GM23338 (cell line): ENCODE measurements around the gene ZBTB40. TPM values are rescaled to one million over a fixed set of nuclear protein-coding genes. Genes with fewer than 3 reads are reported as not detected.

Source experiments
- ATAC-seq: fragments of 200-7000 bp; cut with Tn5 transposase; 3 replicates; pipeline ENCODE4 v1.9.1; 2020
- DNase-seq: peaks from one replicate; pipeline ENCODE4 v3.0.0-alpha.2; 2015; ENCODE audit warnings: low spot score
- H2AFZ ChIP-seq: fragments of 200-600 bp; sonication (generic); 2 replicates; pipeline ENCODE4 v1.8.0; 2016; ENCODE audit warnings: antibody characterized with exemption, mild to moderate bottlenecking, moderate library complexity
- H3F3A ChIP-seq: fragments of 200-600 bp; sonication (generic); replicated peaks from 2 replicates; pipeline ENCODE4 v1.8.0; 2017; ENCODE audit warnings: antibody characterized with exemption, mixed run types, low read depth
- H3K27ac ChIP-seq: fragments of 200-600 bp; sonication (generic); 2 replicates; pipeline ENCODE4 v1.6.1; 2016; ENCODE audit warnings: low read depth
- H3K27me3 ChIP-seq: fragments of 200-600 bp; sonication (generic); 2 replicates; pipeline ENCODE4 v1.8.0; 2016; ENCODE audit warnings: mild to moderate bottlenecking, mixed run types, moderate library complexity; ENCODE audit not compliant: insufficient read depth
- H3K36me3 ChIP-seq: fragments of 200-600 bp; sonication (generic); 2 replicates; pipeline ENCODE4 v1.8.0; 2016; ENCODE audit warnings: mild to moderate bottlenecking; ENCODE audit not compliant: insufficient read depth
- H3K4me1 ChIP-seq: fragments of 200-600 bp; sonication (generic); 2 replicates; pipeline ENCODE4 v1.8.0; 2016; ENCODE audit warnings: mild to moderate bottlenecking, moderate library complexity; ENCODE audit not compliant: insufficient read depth
- H3K4me2 ChIP-seq: fragments of 200-600 bp; sonication (generic); 2 replicates; pipeline ENCODE4 v1.7.1; 2017; ENCODE audit warnings: mixed run types
- H3K4me3 ChIP-seq: fragments of 200-600 bp; sonication (generic); 2 replicates; pipeline ENCODE4 v1.6.1; 2016; ENCODE audit warnings: mixed run types
- H3K79me2 ChIP-seq: fragments of 200-600 bp; sonication (generic); replicated peaks from 2 replicates; pipeline ENCODE4 v1.8.0; 2017; ENCODE audit warnings: mild to moderate bottlenecking; ENCODE audit not compliant: insufficient read depth
- H3K9me2 ChIP-seq: fragments of 200-600 bp; sonication (generic); 2 replicates; pipeline ENCODE4 v1.8.0; 2017; ENCODE audit not compliant: insufficient read depth
- H4K20me1 ChIP-seq: fragments of 200-600 bp; sonication (generic); replicated peaks from 2 replicates; pipeline ENCODE4 v1.8.0; 2017; ENCODE audit warnings: mild to moderate bottlenecking; ENCODE audit not compliant: insufficient read depth
- H3K27ac Mint-ChIP-seq: 2 replicates; pipeline ENCODE4 v1.8.0; 2020; ENCODE audit warnings: inconsistent platforms, mild to moderate bottlenecking, moderate library complexity, mixed read lengths
- H3K27me3 Mint-ChIP-seq: 3 replicates; pipeline ENCODE4 v1.8.0; 2022; ENCODE audit warnings: low read depth, mild to moderate bottlenecking, moderate library complexity, mixed read lengths, inconsistent platforms; ENCODE audit not compliant: insufficient read depth, poor library complexity
- H3K36me3 Mint-ChIP-seq: 3 replicates; pipeline ENCODE4 v1.8.0; 2021; ENCODE audit warnings: low read depth, mild to moderate bottlenecking, inconsistent platforms, moderate library complexity, mixed read lengths
- H3K4me1 Mint-ChIP-seq: 3 replicates; pipeline ENCODE4 v1.8.0; 2020; ENCODE audit warnings: mild to moderate bottlenecking, inconsistent platforms, mixed read lengths
- H3K4me3 Mint-ChIP-seq: 3 replicates; pipeline ENCODE4 v1.8.0; 2021; ENCODE audit warnings: moderate library complexity, mild to moderate bottlenecking, inconsistent platforms, mixed read lengths
- H3K9me3 Mint-ChIP-seq: 3 replicates; pipeline ENCODE4 v1.8.0; 2020; ENCODE audit warnings: moderate library complexity, mild to moderate bottlenecking, inconsistent platforms, mixed read lengths
- CREB1 ChIP-seq: fragments of 250-450 bp; sonication (Bioruptor Pico); IDR thresholded peaks from 2 replicates; pipeline ENCODE4 v1.5.0; 2020; ENCODE audit warnings: low read depth, mild to moderate bottlenecking, moderate library complexity
- ZNF331 ChIP-seq: fragments of 250-450 bp; sonication (Bioruptor Pico); IDR thresholded peaks from 2 replicates; pipeline ENCODE4 v1.5.0; 2020; ENCODE audit warnings: low read depth, mild to moderate bottlenecking, moderate library complexity
- polyA plus RNA-seq: library from polyadenylated mRNA; unstranded; fragments of >200 nt; fragmentation: Nextera tagmentation; extraction: Ambion mirVana; gene quantifications from 2 replicates; pipeline ENCODE4 v1.2.1, GENCODE V29; 2016
- total RNA-seq: library from RNA; depleted of rRNA; stranded (reverse); fragments of >200 nt; shearing (Covaris generic); gene quantifications from 2 replicates; pipeline ENCODE4 v1.2.3, GENCODE V29; 2014; rRNA removed

Gene ZBTB40
- total and polyA plus RNA-seq, 2 experiments from 2014 or later, result 3.1 to 22.7 TPM

DNA sequence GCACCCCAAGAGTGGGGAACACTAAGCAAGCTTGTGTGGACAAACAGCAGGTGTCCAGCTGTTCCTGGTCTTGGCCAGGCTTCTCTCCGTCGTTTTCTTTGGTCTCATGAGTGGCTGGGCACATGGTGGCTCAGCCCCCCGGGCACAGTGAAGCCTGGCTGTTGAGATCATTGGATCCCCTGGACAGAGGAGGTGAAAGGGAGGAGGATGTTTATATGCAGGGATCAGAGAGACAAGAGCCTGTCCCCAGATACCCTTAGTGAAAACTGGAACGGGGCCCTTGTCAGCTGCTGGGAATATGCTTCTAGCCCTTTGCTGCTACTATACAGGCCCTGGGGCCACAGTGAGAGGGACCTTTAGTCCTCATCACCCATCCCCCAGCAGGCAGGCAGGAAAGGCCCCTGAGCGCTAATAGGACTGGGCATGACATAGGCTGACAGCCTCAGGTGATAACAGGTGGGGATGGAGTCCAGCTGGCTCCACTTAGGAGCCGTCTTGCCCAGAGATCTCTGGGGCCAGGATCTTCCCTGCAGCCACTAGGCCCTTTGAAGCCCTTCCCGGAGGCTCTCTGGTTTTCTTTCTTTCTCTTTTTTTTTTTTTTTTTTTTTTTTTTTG is 128.0 kb downstream of the ZBTB40 start:
- DNase-seq (no peak), ATAC-seq (no peak)
- peaks cover 25% of the 10 kb centered on the region for H3K9me3 Mint-ChIP-seq
- H3K27ac ChIP-seq, result no peak overlapping the region
- H3K9me2 ChIP-seq, result 0 out of 2 replicates have a peak, but pooled peaks cover 3% of the 10 kb centered on the region
- peaks cover 4% of the 10 kb centered on the region; the same call in 2 of the 3 replicates for H3K4me1 Mint-ChIP-seq
- H3K27ac Mint-ChIP-seq, result no peak overlapping the region
- no peaks in the 10 kb centered on the region for H3K79me2 ChIP-seq
- H3K27me3 Mint-ChIP-seq, result peaks cover 15% of the 10 kb centered on the region
- no peaks in the 10 kb centered on the region for H4K20me1 ChIP-seq
- H3K36me3 Mint-ChIP-seq, result peaks cover 16% of the 10 kb centered on the region
- H2AFZ ChIP-seq, result no peak overlapping the region
- H3K4me3 ChIP-seq, result no peak overlapping the region
- H3K4me3 Mint-ChIP-seq, result no peak overlapping the region
- H3K27me3 ChIP-seq, result no peaks in the 10 kb centered on the region
- H3K36me3 ChIP-seq, result no peaks in the 10 kb centered on the region
- no peaks in the 10 kb centered on the region for H3K4me1 ChIP-seq
- H3F3A ChIP-seq, result peaks cover 20% of the 10 kb centered on the region
- no peak overlapping the region for H3K4me2 ChIP-seq
- TF ChIP-seq ZNF331 (no peak), CREB1 (CRISPR knock-in tag) (no peak)

Other genes with a start within 250 kb of the ZBTB40 start
- gene EPHA8, start 111.6 kb downstream of the ZBTB40 start, total RNA-seq, result 2.0 and 5.0 TPM in 2 replicates
- gene EPHA8, start 111.6 kb downstream of the ZBTB40 start, polyA plus RNA-seq, result 2.0 and 2.3 TPM in 2 replicates
- not detected in 2 replicates for gene C1QA, start 184.8 kb downstream of the ZBTB40 start, total RNA-seq
- gene C1QA, start 184.8 kb downstream of the ZBTB40 start, polyA plus RNA-seq, result not detected in 2 replicates
- not detected in 2 replicates for gene C1QC, start 191.8 kb downstream of the ZBTB40 start, total RNA-seq
- gene C1QC, start 191.8 kb downstream of the ZBTB40 start, polyA plus RNA-seq, result not detected in 2 replicates
- not detected in 2 replicates for gene C1QB, start 201.4 kb downstream of the ZBTB40 start, total RNA-seq
- gene C1QB, start 201.4 kb downstream of the ZBTB40 start, polyA plus RNA-seq, result not detected in 2 replicates